Pancreas (tissue), 10 donors: ENCODE measurements around the gene SGPL1. TPM values are rescaled to one million over a fixed set of nuclear protein-coding genes. Genes with fewer than 3 reads are reported as not detected.
A peak's percentile ranks its signal among the peaks of the same experiment; 100 is the strongest.

Source experiments
- ATAC-seq, 4 donors: fragments of 200-7000 bp; cut with Tn5 transposase; one replicate each; pipeline versions ENCODE4 v1.8.0 to v1.9.1; 2020; ENCODE audit warnings: mild to moderate bottlenecking in 4 of 4, moderate library complexity in 4 of 4
- DNase-seq, 6 donors: peaks; one replicate each; pipeline ENCODE4 v3.0.0-alpha.2; 2020
- FAIRE-seq: peaks from 2 replicates; lab custom pipeline; 2012; peaks lifted over from hg19 to GRCh38; lab: Jason Lieb, UNC
- H3K27ac ChIP-seq, 4 donors: fragments of 200-600 bp; sonication (generic); 1 replicate in 3 of 4; 2 replicates in 1 of 4; pipeline versions ENCODE4 v1.5.0 to v1.8.0; 2020
- H3K27me3 ChIP-seq, 4 donors: fragments of 200-600 bp; one replicate each; pipeline ENCODE4 v1.8.0; 2021
- H3K36me3 ChIP-seq, 3 donors: fragments of 200-600 bp; sonication (generic) in 1 of 3; one replicate each; pipeline versions ENCODE4 v1.5.0 to v1.8.0; 2020 to 2021
- H3K4me1 ChIP-seq, 3 donors: fragments of 200-600 bp; one replicate each; pipeline ENCODE4 v1.8.0; 2021
- H3K4me3 ChIP-seq, 4 donors: fragments of 200-600 bp; sonication (generic) in 2 of 4; one replicate each; pipeline versions ENCODE4 v1.5.0 to v1.8.0; 2020 to 2021
- H3K9me3 ChIP-seq, 4 donors: fragments of 200-600 bp; one replicate each; pipeline ENCODE4 v1.8.0; 2021
- CTCF ChIP-seq, 4 donors: fragments of 200-600 bp; sonication (generic) in 3 of 4; IDR thresholded peaks; one replicate each; pipeline versions ENCODE4 v1.5.0 to v1.8.0; 2021; ENCODE audit warnings: antibody characterized with exemption in 4 of 4
- WGBS, 2 donors: extraction: QIAGEN DNeasy Blood & Tissue Kit; methylation state at CpG; one replicate each; pipeline ENCODE4 v1.1.7; 2013; 5-methylcytosine and 5-hydroxymethylcytosine counted together
- intact Hi-C, 3 donors: fragments of 100-400 bp; cut with DNase I; formaldehyde crosslinking; loops; one replicate each; pipeline versions ENCODE4 v1.11.1 to v1.14.2; 2022
- polyA plus RNA-seq, 2 donors: library from polyadenylated mRNA; stranded (reverse); fragments of 200-250 nt; gene quantifications; one replicate each; pipeline ENCODE4 v1.2.3, GENCODE V29; 2013
- total RNA-seq, 6 donors: library from RNA; stranded (reverse); fragmentation: NEBNext Ultra II Directional in 4 of 6; extraction: Animal tissue kit (Norgen Biotek cat#: 25700) in 4 of 6; gene quantifications; one replicate each; pipeline versions ENCODE4 v1.2.1 to v1.2.4, GENCODE V29; 2021 to 2023
- donor health status: healthy with polysubstance abuse.
- donor health status: DM: no; HTN: no; CAD: no; lungs with moderate emphysema.
- donor health status: DM: no; HTN: no; CAD: no.
- donor health status: control.
- donor health status: control.
- donor health status: Bipolar disorder and iron deficiency.
- donor health status: DM: yes; HTN: yes; CAD: no.
- donor health status: DM: no; HTN: no; CAD: no.
- donor health status: DM: no; HTN: no; CAD: no.
- donor health status: DM: yes; HTN: yes; CAD: no.

Gene SGPL1
- total and polyA plus RNA-seq, 8 donors: 12.0 to 55.8 (median 30.1) TPM

GRCh38 chr10:70778267-70778924 is 37.4 kb upstream of the SGPL1 start:
- DNase-seq: no peak
- ATAC-seq: no peak
- Histone ChIP-seq H3K27ac (no peak overlapping the region), H3K4me3 (no peak overlapping the region), H3K36me3 (no peaks in the 10 kb centered on the region), H3K9me3 (no peaks in the 10 kb centered on the region), H3K4me1 (no peaks in the 10 kb centered on the region), H3K27me3 (no peaks in the 10 kb centered on the region)
- no peak for FAIRE-seq
- intact Hi-C loops: no loop called here
- 64 to 67% methylated on average over 9 of the region's 9 CpGs for WGBS, 2 donors
- TF ChIP-seq CTCF (IDR thresholded peaks at IDR 0.05): no peak

GRCh38 chr10:70779088-70779487 is 36.7 kb upstream of the SGPL1 start:
- Histone ChIP-seq H3K36me3 (no peaks in the 10 kb centered on the region), H3K9me3 (no peaks in the 10 kb centered on the region), H3K4me1 (no peaks in the 10 kb centered on the region), H3K27me3 (no peaks in the 10 kb centered on the region), H3K27ac (no peak overlapping the region), H3K4me3 (no peak overlapping the region)
- FAIRE-seq (no peak), ATAC-seq (no peak), DNase-seq (no peak)
- TF ChIP-seq CTCF (IDR thresholded peaks at IDR 0.05): no peak
- 63% methylated on average over 2 of the region's 2 CpGs for WGBS, 2 donors
- intact Hi-C loops: no loop called here

GRCh38 chr10:70779511-70780369 is 36.0 kb upstream of the SGPL1 start:
- no peaks in the 10 kb centered on the region for H3K36me3 ChIP-seq
- FAIRE-seq (no peak), DNase-seq (no peak), ATAC-seq (peak in 3 of 4 donors; percentile 26 to 67 (median 63))
- no peak overlapping the region for H3K27ac ChIP-seq
- TF ChIP-seq CTCF (IDR thresholded peaks at IDR 0.05): no peak
- 69 to 80% methylated on average over 16 of the region's 16 CpGs for WGBS, 2 donors
- H3K4me3 ChIP-seq: no peak overlapping the region
- intact Hi-C loops: no loop called here
- no peaks in the 10 kb centered on the region for H3K4me1 ChIP-seq
- H3K27me3 ChIP-seq: no peaks in the 10 kb centered on the region
- no peaks in the 10 kb centered on the region for H3K9me3 ChIP-seq

GRCh38 chr10:70780370-70780760 is 35.4 kb upstream of the SGPL1 start:
- Histone ChIP-seq H3K9me3 (no peaks in the 10 kb centered on the region), H3K27me3 (no peaks in the 10 kb centered on the region), H3K36me3 (no peaks in the 10 kb centered on the region), H3K4me1 (no peaks in the 10 kb centered on the region), H3K4me3 (no peak overlapping the region), H3K27ac (no peak overlapping the region)
- WGBS, 2 donors: 80 to 90% methylated on average over 9 of the region's 9 CpGs
- DNase-seq (no peak), ATAC-seq (no peak), FAIRE-seq (no peak)
- no peak for TF ChIP-seq CTCF (IDR thresholded peaks at IDR 0.05)
- intact Hi-C loops: no loop called here

GRCh38 chr10:70780772-70781171 is 35.0 kb upstream of the SGPL1 start:
- H3K4me3 ChIP-seq: no peak overlapping the region
- no peak for TF ChIP-seq CTCF (IDR thresholded peaks at IDR 0.05)
- intact Hi-C loops: no loop called here
- FAIRE-seq: no peak
- H3K4me1 ChIP-seq: no peaks in the 10 kb centered on the region
- no peaks in the 10 kb centered on the region for H3K36me3 ChIP-seq
- H3K9me3 ChIP-seq: no peaks in the 10 kb centered on the region
- H3K27ac ChIP-seq: no peak overlapping the region
- ATAC-seq: no peak
- DNase-seq: no peak
- H3K27me3 ChIP-seq: no peaks in the 10 kb centered on the region
- 76 to 86% methylated on average over 4 of the region's 4 CpGs for WGBS, 2 donors
